GM20431 (cell line): ENCODE results near the gene GALNT17.
"Not testable (repeated sequence)": the region's sequence is repeated elsewhere in the genome, so short reads cannot be mapped to it uniquely, and the experiment has no call there.

Experiments used
- in situ Hi-C: fragments of 300-500 bp; cut with MseI, MboI; formaldehyde crosslinking; loops from one replicate; pipeline ENCODE4 v1.15.0; 2020; ENCODE audit warnings: low sequenced_read_pairs; ENCODE audit not compliant: unreplicated experiment

The GALNT17 gene

DNA sequence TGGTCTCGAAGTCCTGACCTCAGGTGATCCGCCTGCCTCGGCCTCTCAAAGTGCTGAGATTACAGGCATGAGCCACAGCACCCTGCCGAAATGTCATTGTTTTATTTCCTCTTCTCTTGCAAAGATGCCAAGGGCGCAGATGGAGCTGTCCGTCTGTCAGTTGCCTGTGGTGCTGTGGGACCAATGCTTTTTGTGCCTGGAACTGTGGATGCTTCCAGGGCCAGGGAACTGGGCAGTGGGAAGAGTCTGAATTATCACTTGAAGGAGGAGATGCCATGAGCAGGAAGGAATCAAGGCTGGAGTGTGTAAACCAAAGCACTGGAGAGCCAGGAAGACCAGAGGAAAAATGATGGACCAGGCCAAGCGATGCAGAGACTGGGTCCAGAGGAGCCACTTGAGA lies 459.9 kb downstream of the GALNT17 start:
- in situ Hi-C loops = no loop called here

DNA sequence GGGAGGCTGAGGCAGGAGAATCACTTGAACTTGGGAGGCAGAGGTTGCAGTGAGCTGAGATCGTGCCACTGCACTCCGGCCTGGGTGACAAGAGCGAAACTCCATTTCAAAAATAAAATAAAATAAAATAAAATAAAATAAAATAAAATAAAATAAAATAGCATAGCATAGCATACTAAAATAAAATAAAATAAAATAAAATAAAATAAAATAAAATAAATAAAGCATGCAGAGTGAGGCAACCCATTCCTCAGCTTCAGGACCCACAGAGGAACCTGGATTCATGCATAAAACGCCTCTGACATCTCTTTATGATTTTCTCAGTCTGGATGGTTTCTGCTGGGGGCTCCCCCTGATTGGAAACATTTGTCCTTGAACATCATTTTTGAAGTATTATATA lies 460.4 kb downstream of the GALNT17 start:
- in situ Hi-C loops = not testable (repeated sequence)

DNA sequence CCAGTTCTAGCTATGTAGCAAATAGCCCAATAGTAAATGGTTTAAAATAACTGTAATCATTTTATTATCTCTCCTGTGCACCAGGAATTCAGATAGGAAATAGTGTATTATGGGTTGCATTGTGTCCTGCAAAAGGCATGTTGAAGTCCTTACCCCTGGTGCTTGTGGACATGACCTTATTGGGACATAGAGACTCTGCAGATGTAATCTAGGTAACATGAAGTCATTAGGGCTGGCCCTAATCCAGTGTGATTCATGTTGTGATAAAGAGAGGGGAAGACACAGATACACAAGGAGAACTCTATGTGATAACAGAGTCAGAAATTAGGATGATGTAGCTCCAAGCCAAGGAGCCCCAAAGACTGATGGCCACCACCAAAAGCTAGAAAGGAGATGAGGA lies 462.8 kb downstream of the GALNT17 start:
- in situ Hi-C loops = no loop called here

DNA sequence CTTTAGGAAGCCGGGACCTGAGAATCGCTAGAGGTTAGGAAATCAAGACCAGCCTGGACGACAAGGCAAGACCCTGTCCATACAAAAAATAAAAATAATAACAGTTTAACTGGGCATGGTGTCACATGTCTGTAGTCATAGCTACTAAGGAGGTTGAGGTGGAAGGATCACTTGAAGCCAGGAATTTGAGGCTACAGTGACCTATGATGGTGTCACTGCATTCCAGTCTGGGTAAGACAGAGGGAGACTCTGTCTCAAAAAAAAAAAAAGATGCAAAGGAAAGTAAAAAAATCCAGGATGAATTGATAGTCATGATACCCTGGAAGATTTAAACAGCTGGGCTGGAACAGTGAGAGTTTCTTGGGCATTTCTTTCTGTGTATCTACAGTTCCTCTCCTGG lies 463.2 kb downstream of the GALNT17 start:
- in situ Hi-C loops = no loop called here

DNA sequence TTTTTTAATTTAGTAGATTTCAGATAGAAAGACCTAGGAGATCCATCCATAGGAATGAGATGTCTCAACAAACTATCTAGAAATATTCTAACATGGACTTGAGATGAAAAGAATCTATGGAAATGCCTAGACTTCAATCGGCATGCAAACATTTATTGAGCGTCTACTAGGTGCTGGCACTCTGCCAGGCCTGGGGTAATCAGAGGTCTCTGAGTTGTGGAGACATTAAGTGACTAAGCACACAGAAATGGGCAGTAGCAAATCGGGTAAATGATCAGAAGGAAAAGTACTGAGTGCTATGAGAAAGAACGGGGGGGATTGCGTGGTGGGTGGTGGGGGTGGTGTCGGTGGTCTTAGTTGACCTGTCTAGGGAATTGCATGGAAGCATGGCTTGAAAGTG lies 466.6 kb downstream of the GALNT17 start:
- in situ Hi-C loops = no loop called here

DNA sequence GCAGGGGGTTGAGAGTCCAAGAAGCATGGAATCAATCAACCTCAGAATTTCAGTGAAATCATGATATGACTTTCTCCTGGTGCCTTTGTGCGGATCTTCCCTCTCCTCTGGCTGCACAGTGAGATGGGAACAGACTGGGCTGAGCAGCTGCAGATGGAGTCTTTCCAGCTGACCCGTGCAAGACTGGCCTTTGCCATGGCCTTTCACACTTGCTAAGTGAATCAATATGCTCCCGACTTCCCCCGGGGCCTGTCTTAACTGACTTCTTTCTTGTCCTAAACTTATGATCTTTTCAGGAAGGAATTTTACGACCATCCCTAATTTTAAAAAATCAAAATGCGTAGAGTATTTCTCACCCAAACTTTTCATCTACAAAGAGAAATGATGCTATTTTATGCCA lies 469.9 kb downstream of the GALNT17 start:
- in situ Hi-C loops = no loop called here

GRCh38 chr7:71604818-71605414 lies 473.0 kb downstream of the GALNT17 start:
- in situ Hi-C loops = no loop called here

DNA sequence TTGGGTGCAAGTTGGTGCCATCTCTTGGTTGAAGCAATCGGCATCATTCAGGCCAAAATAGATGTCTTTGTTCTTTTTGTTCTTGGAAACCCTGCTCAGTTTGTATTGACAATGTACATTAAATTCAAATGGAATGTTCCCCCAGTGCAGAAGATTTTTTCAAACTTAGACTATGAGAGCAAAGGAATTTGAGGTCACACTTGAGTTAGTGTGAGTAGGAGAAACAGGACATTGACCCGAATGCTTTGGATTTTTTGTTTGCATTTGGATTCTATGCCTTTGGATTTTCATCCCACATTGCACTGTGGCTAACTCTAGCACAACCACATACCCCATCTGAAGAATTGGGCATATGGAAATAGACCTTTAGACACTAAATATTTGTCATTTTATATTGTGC lies 480.0 kb downstream of the GALNT17 start:
- in situ Hi-C loops = no loop called here

GRCh38 chr7:71612911-71613310 lies 481.0 kb downstream of the GALNT17 start:
- in situ Hi-C loops = no loop called here

DNA sequence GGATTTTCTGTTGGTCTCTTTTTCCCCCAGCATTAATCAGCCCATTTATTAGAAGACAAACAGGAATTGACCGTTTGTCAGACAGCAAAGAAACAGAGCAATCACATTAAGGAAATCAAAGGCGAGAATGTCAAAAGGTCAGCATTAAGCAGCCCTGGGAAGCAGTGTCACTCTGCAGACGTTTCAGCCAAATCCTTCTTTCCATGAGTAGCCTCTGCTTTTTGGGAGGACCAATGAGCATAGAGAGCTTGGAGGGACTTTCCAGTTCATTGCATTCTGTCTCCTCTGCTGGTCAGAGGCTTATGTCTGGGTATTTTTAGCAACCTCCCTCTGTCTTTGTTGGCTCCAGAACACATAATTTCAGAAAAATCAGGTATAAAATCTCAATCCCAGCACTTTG lies 481.4 kb downstream of the GALNT17 start:
- in situ Hi-C loops = no loop called here

DNA sequence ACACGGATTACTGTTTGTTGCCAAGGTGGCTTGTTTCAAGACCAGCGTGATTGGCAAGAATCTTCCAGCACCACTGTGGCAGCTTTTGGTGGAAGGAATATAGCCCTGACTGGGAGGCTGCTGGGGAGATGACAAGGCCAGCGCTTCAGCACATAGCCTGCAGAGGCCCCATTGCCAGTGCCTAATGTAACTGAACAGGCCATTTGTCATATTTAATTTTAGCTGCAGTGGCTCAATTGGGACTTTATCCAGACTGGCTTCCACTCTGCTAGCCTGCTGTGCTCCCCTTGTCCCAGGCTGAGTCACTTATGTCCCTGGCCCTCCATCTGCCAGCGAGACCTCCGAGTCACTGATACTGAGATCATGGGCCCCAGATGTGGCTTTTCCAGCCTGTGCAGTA lies 483.1 kb downstream of the GALNT17 start:
- in situ Hi-C loops = no loop called here

- in situ Hi-C loops = no loop called here
Measured at GRCh38 chr7:71616217-71616616, 484.3 kb downstream of the GALNT17 start.

GRCh38 chr7:71618278-71618677 lies 486.3 kb downstream of the GALNT17 start:
- in situ Hi-C loops = no loop called here

DNA sequence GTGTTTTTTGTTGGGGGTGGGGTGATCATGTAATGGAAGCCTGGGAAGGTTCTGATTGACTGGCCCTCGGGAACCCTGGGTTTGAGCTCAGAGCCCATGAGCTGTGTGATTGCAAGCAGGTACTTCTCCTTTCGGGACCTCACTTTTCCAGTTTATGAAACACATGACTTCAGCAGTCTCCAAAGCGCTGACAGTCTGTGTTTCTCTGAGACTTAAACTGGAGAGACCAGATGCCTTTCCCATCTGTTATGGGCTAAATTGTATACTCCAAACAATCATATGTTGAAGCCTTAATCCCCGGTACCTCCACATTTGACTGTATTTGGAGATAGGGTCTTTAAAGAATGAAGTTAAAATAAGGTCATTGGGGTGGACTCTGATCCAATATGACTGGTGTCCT lies 493.6 kb downstream of the GALNT17 start:
- in situ Hi-C loops = no loop called here

- in situ Hi-C loops = no loop called here
Measured at GRCh38 chr7:71626206-71626605, 494.3 kb downstream of the GALNT17 start.

DNA sequence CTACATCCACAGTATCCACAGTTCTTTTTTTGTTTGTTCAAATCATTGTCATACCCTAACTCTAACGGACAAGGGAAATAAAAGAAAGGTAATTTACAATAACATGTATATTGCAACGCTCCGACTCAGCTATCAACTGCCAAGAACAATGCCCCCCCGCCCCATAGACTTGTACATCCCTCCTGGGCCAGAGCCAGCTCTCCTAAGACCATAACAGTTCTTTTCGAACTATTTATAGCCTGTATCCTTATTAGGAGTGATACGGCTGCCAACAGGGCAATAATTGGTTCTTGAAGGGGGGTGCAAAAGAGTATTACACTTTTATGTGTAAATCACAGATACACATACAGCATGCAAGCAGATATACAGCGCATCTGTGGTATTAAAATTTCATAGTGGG lies 495.7 kb downstream of the GALNT17 start:
- in situ Hi-C loops = no loop called here

DNA sequence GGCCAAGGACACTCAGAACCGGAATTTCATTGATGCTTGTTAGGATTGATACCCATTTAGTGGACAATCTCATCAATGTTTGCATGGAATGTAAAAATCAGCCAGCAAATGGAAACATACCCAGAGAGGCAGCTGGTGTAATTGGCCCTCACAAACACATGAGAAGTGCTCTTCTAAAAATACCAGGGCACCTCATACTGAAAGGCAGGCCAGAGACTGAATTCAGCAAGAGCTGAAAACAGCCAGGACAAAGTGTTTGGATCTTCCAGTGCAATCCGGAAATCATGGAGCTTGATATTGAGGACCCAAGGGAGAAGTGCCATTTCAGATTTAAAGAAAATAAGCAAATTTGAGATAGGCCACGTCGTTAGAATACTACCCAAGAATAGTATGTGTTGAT lies 498.6 kb downstream of the GALNT17 start:
- in situ Hi-C loops = loop anchor here (10.0 kb wide), 1 partner anchor 64 kb away; no protein-coding TSS in a partner anchor

DNA sequence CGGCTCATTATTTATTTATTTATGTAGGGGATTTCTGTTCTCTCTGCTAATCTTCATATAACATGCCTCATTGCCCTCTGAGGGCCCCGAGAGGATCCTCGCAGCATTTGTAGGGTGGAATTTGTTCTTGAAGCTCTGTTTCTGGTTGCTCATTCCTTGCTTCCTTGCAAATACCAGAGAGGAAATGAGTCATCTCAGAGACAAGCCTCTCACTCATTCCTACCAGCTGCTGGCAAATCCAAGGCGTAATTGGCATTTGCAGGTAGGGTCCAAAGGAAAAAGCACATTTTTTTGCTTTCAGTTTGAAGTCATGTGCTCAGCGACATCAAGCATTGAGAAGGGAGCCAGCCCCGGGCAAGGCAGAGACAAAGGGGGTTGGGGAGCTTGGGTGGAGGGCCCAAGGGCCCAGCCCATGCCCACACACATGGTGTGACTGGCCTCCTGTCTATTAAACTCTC lies 501.6 kb downstream of the GALNT17 start:
- in situ Hi-C loops = loop anchor here (10.0 kb wide), 1 partner anchor 61 kb away; no protein-coding TSS in a partner anchor

DNA sequence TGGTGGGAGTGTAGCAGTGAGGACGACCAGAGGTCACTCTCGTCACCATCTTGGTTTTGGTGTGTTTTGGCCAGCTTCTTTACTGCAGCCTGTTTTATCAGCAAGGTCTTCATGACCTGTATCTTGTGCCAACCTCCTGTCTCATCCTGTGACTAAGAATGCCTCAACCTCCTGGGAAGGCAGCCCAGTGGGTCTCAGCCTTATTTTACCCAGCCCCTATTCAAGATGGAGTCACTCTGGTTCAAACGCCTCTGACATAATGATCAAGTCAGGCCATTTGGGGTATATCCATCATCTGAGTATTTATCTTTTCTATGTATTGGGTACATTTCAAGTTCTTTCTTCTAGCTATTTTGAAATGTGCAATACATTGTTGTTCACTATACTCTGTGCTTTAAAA lies 503.9 kb downstream of the GALNT17 start:
- in situ Hi-C loops = loop anchor here (10.0 kb wide), 1 partner anchor 59 kb away; no protein-coding TSS in a partner anchor

DNA sequence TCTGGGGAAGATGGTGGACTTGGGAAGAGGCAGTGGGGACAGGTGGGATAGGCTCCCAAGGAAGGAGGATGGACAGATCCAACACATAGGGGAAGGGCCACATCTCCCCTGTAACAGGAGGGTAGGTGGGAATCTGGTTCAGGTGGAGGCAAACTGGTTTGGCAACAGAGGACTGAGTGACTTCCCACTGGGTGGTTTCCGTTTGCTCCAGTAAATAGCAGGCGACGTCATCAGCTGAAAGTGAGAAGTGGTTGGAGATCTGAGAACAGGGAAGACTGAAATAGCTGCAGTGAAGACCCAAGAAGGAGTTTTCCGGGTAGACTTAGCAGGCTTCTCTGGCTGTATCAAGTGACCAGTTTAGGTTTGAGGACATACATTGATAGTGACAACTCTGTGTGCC lies 504.4 kb downstream of the GALNT17 start:
- in situ Hi-C loops = loop anchor here (10.0 kb wide), 1 partner anchor 58 kb away; no protein-coding TSS in a partner anchor

DNA sequence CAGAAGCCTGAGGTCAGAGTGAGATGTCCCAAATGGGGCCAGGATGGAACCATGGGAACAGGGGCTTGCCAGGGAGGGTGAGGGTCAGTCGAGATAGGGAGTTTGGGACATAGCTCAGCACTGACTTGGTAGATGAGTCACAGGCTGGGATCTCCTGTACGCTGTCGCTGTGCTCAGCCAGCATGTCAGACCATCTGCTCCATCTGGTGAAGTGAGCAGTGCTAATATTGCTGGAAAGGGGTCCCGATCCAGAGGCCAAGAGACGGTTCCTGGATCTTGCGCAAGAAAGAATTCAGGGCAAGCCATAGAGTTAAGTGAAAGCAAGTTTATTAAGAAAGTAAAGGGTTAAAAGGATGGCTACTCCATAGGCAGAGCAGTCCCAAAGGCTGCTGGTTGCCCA lies 505.6 kb downstream of the GALNT17 start:
- in situ Hi-C loops = loop anchor here (10.0 kb wide), 1 partner anchor 57 kb away; no protein-coding TSS in a partner anchor

DNA sequence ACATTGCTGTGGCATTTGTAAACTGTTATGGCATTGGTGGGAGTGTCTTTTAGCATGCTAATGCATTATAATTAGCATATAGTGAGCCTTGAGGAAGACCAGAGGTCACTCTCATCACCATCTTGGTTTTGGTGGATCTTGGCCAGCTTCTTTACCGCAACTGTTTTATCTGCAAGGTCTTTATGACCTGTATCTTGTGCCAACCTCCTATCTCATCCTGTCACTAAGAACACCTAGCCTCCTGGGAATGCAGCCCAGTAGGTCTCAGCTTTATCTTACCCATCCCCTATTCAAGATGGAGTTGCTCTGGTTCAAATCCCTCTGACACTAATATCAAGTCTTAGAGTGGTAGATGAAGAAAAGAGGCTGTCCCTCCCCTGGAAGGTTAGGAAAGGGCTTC lies 506.2 kb downstream of the GALNT17 start:
- in situ Hi-C loops = loop anchor here (10.0 kb wide), 1 partner anchor 57 kb away; no protein-coding TSS in a partner anchor
